NCI-H1092 (cell line): ENCODE data around the gene IL1R2.
"Not testable (repeated sequence)": the region's sequence is repeated elsewhere in the genome, so short reads cannot be mapped to it uniquely, and the experiment has no call there.

Experiments
- DNase-seq: peaks from one replicate; lab custom pipeline; 2025; lab: John Stamatoyannopoulos, UW

The IL1R2 gene

DNA sequence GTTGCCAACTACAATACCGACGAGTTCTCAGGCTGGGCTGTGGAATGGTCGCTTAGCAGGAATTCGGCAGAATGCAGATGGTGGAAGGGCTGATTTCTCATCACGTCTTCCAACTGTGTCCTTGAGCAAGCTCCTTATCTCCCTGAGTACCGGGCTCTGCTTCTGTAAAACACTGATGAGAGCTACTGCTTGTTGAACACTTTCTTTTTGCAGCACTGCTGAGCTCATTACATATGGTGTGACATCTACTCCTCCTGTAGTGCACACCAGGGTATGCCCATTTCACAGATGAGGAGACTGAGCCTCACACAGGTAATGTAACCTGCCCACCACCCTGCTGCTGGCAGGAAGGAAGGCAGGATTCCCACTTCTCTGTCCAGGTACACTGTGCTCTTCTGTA, 8.3 kb downstream of the IL1R2 start:
- DNase-seq: no peak

DNA sequence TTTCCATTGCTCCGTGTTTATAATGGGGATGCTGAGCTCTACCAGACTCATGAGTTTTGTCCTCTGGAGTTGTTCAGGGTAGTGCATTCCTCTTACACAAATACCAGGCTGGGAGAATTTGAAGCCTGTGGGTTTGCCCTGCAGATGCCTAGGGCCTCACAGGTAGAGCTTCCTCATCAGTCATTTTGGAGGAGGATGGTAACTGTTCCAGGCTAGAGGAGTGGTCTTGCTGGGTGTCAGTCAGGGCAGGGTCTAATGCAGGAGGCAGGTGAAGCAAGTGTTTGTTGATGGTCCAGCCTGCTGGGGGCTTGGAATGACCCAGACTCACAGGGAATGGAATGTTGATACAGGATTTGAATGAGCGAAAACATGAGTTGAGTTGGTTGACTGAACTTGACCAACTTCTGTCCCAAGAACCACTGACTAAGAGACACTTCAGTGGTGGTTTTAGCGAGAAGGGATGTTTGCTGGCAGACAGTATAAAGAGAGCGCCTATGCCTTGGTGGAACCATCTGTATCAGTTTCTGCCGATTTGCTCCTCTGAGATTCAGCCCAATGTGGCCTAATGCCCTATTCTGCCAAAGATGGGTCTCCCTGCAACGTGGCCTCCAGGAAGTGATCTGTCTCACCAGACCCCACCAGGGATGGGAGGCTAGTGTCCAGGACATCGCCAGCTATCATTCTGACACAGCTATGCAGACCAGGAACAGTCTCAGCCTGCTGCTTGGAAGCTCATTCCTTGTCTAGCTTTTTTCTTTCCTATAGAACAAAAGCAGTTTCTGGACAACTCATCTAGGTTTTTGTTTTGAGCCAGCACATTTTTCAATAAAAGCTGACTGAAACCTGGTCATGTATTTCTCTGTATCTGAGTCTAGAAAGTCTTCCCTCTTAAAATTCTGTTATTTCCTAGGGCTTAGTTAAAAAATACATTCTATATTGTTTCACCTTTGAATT, 9.3 kb downstream of the IL1R2 start:
- no peak for DNase-seq

- no peak for DNase-seq
Observed at GRCh38 chr2:102001767-102002142, 10.0 kb downstream of the IL1R2 start.

GRCh38 chr2:102002228-102002627, 10.5 kb downstream of the IL1R2 start:
- no peak for DNase-seq

GRCh38 chr2:102002909-102003308, 11.1 kb downstream of the IL1R2 start:
- DNase-seq: not testable (repeated sequence)

DNA sequence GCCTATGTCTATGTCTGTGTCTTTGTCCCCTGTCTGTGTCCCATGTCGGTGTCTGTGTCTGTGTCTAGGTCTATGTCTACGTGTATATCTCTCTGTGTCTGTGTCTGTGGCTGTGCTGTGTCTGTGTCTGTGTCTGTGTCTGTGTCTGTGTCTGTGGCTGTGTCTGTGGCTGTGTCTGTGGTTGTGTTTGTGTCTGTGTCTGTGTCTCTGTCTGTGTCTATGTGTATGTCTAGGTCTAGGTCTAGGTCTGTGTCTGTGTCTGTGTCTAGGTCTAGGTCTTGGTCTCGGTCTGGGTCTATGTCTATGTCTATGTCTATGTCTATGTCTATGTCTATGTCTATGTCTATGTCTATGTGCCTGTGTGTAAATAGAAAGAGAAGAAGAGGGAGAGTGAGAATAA, 11.9 kb downstream of the IL1R2 start:
- no peak for DNase-seq

GRCh38 chr2:102004581-102004980, 12.8 kb downstream of the IL1R2 start:
- no peak for DNase-seq

- no peak for DNase-seq
Observed at GRCh38 chr2:102005449-102005848, 13.7 kb downstream of the IL1R2 start.

- DNase-seq: no peak
Observed at GRCh38 chr2:102005989-102006885, 14.5 kb downstream of the IL1R2 start.

DNA sequence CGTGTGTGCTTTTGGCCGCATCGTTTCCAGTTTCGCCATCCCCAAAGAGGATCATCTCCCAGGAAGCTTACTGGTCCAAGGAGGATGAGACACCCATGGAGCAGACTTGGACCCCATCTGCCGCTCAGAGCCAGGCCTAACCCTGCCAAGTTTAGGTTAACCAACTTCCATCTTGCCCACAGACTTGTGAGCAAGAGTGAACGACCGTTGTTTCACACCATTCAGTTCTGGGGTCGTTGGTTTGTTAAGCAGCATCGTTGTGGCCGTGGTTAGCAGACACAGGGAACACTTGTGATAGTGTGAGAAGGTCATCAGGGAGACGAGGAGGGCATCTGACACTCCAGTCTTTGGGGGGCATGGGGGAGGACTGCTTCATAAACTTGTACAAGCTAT, 15.1 kb downstream of the IL1R2 start:
- DNase-seq: no peak

- DNase-seq: no peak
Observed at GRCh38 chr2:102008490-102008889, 16.7 kb downstream of the IL1R2 start.

- DNase-seq: no peak
Observed at GRCh38 chr2:102009557-102009956, 17.8 kb downstream of the IL1R2 start.

- no peak for DNase-seq
Observed at GRCh38 chr2:102010902-102011301, 19.1 kb downstream of the IL1R2 start.

GRCh38 chr2:102012061-102012614, 20.4 kb downstream of the IL1R2 start:
- no peak for DNase-seq

DNA sequence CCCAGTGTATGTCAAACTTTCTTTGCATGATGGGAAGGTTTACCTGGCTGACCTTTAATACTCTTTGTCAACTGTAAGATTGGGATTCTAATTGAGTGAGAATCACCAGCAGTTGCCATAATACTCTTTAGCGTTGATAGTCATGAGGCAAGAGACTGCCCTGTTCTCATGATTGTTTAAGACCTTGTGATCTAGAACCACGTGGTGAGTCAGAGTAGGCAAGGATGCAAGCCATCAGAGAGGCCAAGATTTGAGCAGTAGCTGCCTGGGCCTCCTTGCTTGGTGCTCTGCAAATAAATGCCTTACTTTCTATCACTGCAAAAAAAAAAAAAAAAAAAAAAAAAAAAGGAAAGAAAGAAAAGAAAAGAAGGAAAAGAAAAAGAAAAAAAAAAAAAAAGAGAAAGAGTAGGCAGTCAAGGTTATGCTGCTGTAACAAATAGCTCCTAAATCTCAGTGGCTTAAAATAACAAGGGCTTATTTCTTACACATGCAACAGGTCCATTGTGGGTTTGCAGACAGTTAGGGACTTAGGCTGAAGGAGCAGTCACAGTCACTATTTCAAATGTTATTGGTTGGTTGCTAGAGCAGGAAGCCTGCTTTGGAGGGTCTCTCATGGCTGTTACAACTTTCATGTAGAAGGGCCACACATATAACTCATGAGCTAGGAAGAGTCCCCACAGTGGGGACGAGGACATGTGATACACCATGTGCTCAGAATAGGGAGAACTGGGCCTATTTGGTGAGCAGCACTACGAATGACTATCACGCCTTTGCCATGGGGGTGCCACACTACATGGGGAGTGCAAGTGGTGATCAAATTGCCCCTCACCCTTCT, 21.7 kb downstream of the IL1R2 start:
- no peak for DNase-seq

DNA sequence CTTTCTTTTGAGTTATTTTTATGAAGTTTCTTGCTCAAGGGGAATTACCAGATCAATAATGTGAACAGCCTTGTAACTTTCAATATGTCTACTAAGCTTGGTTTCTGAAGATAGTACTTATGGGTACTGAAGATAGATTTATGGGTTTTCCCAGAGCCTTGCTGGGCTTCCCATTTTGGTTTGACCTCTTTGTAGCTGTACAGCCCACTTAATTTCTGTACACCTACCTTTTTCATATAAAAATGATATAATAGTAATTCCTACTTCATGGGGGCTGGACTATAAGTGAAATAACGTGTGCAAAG, 22.2 kb downstream of the IL1R2 start:
- no peak for DNase-seq

DNA sequence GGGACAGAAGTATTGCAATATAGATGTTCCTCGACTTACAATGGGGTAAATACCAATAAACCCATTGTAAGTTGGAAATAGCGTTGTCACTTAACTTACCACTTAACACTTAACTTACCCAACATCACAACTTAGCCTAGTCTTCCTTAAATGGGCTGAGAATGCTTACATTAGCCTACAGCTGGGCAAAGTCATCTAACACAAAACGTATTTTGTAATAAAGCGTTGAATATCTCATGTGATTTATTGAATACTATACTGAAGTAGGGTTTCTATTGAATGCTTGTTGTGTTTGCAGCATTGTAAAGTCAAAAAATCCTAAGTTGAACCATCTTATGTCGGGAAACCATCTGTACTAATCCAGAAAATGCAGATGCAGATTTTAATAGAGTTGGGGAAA, 23.6 kb downstream of the IL1R2 start:
- DNase-seq: no peak

GRCh38 chr2:102016399-102016955, 24.7 kb downstream of the IL1R2 start:
- DNase-seq: no peak

DNA sequence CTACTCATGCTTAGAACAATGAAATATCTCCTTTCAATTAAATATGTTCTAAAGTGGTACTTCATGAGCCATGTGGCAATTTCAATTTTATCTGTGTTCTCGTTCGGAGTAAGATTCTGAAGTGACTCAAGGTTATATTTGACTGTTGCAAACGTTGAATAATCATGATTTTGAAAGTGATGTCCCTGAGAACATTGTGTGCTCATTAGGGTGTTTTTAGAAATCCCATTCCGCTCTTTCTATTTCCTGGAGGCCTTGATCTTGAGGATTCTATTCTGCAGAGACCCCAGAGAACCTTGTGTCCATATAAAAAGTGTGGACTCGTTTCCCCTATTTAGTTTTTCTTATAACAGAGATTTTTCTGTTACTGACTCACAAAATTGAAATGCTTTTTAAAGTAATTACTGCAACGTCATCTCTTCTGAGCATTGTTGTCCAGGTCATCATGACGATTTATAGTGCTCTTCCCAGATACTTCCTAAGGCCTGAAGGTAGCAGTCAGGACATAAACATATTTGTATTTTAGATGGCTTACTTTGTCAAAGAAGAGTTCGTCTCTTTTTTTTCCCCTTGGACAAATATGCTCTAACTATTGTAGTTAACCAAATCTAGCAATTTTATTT, 27.2 kb downstream of the IL1R2 start:
- no peak for DNase-seq

- peak; percentile 22 for DNase-seq
Observed at GRCh38 chr2:102020596-102021170, 28.9 kb downstream of the IL1R2 start.

GRCh38 chr2:102021779-102022178, 30.0 kb downstream of the IL1R2 start:
- no peak for DNase-seq
